ENCODE results near the gene SECISBP2L. TPM values are rescaled to one million over a fixed set of nuclear protein-coding genes. Genes with fewer than 3 reads are reported as not detected.
A peak's percentile ranks its signal among the peaks of the same experiment; 100 is the strongest.

Gene SECISBP2L
- total RNA-seq, 1 donor from 2014 or later, result 119 TPM

- no peaks in the 10 kb centered on the region for H3K27me3 ChIP-seq
- no peaks in the 10 kb centered on the region for H3K9me3 ChIP-seq
- H3K27ac ChIP-seq, result no peak overlapping the region
- peaks cover 77% of the 10 kb centered on the region for H3K36me3 ChIP-seq
- TF ChIP-seq CTCF (IDR thresholded peaks at IDR 0.05), result no peak
- intact Hi-C loops (cut with DNase I), result no loop called here
- DNase-seq (no peak), ATAC-seq (no peak)
- no peak overlapping the region for H3K4me3 ChIP-seq
- no peaks in the 10 kb centered on the region for H3K4me1 ChIP-seq
Observed at GRCh38 chr15:48993380-48993779, 52.9 kb downstream of the SECISBP2L start.

GRCh38 chr15:48992545-48992944, 53.7 kb downstream of the SECISBP2L start:
- no peaks in the 10 kb centered on the region for H3K27me3 ChIP-seq
- H3K27ac ChIP-seq, result no peak overlapping the region
- H3K4me1 ChIP-seq, result no peaks in the 10 kb centered on the region
- peak; percentile 61 for ATAC-seq
- H3K4me3 ChIP-seq, result no peak overlapping the region
- no peak for TF ChIP-seq CTCF (IDR thresholded peaks at IDR 0.05)
- H3K36me3 ChIP-seq, result peaks cover 69% of the 10 kb centered on the region
- H3K9me3 ChIP-seq, result no peaks in the 10 kb centered on the region
- no peak for DNase-seq
- intact Hi-C loops (cut with DNase I), result no loop called here

DNA sequence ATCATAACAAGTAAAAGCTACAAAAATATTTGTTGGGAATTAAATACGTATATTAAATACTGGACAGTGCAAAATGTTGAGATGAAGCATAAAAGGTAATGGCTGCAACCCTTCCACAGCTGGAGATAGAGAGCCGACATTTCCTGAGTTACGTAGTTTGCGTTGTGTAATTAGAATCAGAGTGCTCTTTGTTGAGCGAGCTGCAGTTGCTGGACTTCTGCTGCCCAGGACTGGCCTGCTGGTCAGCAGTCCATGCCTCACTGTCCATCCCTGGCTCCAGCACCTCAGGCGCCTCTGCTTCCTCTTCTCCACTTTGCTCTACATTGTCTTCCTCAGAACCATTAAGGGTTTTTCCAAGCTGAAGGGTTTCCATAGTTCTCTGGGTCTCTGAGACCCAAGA, 54.1 kb downstream of the SECISBP2L start:
- intact Hi-C loops (cut with DNase I), result no loop called here
- Histone ChIP-seq H3K4me3 (no peak overlapping the region), H3K36me3 (peaks cover 64% of the 10 kb centered on the region), H3K27ac (no peak overlapping the region), H3K9me3 (no peaks in the 10 kb centered on the region), H3K4me1 (no peaks in the 10 kb centered on the region), H3K27me3 (no peaks in the 10 kb centered on the region)
- TF ChIP-seq CTCF (IDR thresholded peaks at IDR 0.05), result no peak
- DNase-seq, result no peak
- no peak for ATAC-seq

GRCh38 chr15:48989170-48989569, 57.1 kb downstream of the SECISBP2L start:
- Histone ChIP-seq H3K9me3 (no peaks in the 10 kb centered on the region), H3K27ac (no peak overlapping the region), H3K4me1 (no peaks in the 10 kb centered on the region), H3K36me3 (peaks cover 35% of the 10 kb centered on the region), H3K4me3 (no peak overlapping the region), H3K27me3 (no peaks in the 10 kb centered on the region)
- DNase-seq (no peak), ATAC-seq (no peak)
- intact Hi-C loops (cut with DNase I), result no loop called here
- TF ChIP-seq CTCF (IDR thresholded peaks at IDR 0.05), result no peak

DNA sequence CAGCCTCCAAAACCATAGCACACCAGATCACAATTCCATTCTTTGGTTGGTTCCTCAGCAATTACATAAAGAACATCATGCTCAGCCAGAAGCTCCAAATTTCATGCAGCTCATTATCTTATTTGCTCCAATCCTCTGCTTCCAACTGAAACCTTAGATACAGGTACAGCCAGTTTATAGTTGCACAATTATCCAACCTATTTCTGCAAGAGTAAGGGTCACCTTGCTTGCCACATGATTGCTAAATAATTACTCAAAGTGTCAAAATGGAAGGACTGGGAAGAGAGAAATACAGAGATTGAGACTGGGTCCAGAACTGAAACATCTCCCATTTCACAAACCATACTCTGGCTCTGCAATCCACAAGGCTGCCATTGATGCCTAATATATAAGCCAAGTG, 59.1 kb downstream of the SECISBP2L start:
- DNase-seq (no peak), ATAC-seq (no peak)
- H3K27me3 ChIP-seq, result no peaks in the 10 kb centered on the region

More for the DNA sequence above, 59.1 kb downstream of the SECISBP2L start:
- Histone ChIP-seq H3K4me3 (no peak overlapping the region), H3K9me3 (no peaks in the 10 kb centered on the region), H3K4me1 (no peaks in the 10 kb centered on the region), H3K27ac (no peak overlapping the region), H3K36me3 (peaks cover 20% of the 10 kb centered on the region)
- no peak for TF ChIP-seq CTCF (IDR thresholded peaks at IDR 0.05)
- intact Hi-C loops (cut with DNase I), result no loop called here
